Neuron (in vitro differentiated cells): ENCODE results near the gene HSD17B4.

Source experiments
- H2AFZ ChIP-seq: one replicate; pipeline ENCODE4 v1.6.1; 2013; ENCODE audit warnings: low read depth, mild to moderate bottlenecking, inconsistent platforms, low read length, moderate library complexity
- H3K27me3 ChIP-seq: one replicate; pipeline ENCODE4 v1.6.1; 2013; ENCODE audit warnings: low read length; ENCODE audit not compliant: insufficient read depth
- H3K36me3 ChIP-seq: one replicate; pipeline ENCODE4 v1.6.1; 2013; ENCODE audit warnings: low read length; ENCODE audit not compliant: insufficient read depth
- H3K4me1 ChIP-seq: one replicate; pipeline ENCODE4 v1.6.1; 2013; ENCODE audit warnings: low read length; ENCODE audit not compliant: insufficient read depth
- H3K4me3 ChIP-seq: 2 replicates; pipeline ENCODE4 v1.5.1; 2013; ENCODE audit warnings: mild to moderate bottlenecking, low read length, moderate library complexity
- H3K9me3 ChIP-seq: one replicate; pipeline ENCODE4 v1.6.1; 2013; ENCODE audit warnings: low read length

Gene HSD17B4

DNA sequence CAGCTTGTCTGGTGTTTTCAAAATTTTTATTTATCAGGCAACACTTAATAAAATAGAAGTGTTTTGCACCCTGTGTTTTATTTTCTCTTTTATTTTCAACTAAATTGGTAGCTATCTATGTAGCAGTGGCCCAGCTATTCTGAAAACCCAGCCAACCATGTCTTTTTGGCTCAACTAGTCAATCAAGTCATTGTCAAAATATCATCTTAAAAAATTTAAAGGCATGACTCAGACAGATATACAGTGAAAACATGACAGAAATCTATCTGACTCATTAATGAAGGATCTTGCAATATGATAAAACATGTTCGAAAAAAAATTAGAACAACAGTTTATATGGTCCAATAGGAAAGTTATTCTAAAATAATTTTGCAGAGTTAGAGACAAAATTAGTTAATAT, 75.1 kb downstream of the HSD17B4 start:
- Histone ChIP-seq H2AFZ (no peak overlapping the region), H3K27me3 (no peaks in the 10 kb centered on the region), H3K9me3 (no peaks in the 10 kb centered on the region), H3K4me3 (no peak overlapping the region), H3K36me3 (peaks cover 27% of the 10 kb centered on the region), H3K4me1 (no peaks in the 10 kb centered on the region)

DNA sequence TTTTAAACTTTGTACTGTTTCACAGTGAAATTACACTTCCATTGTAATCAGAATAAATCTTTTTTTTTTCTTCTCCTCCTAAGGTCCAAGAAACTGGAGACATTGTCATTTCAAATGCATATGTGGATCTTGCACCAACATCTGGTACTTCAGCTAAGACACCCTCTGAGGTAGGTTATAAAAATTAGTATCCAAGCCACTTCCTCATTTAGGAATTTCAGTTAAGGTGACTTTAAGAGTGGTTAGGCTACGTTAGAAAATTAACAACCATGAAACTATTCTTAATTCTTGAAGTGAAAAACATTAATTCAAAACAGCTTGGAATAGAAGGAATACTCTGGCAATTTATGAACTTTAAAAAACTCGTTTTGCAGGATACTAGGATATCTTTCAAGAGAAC, 77.5 kb downstream of the HSD17B4 start:
- no peaks in the 10 kb centered on the region for H3K27me3 ChIP-seq
- no peaks in the 10 kb centered on the region for H3K4me1 ChIP-seq
- H3K9me3 ChIP-seq = no peaks in the 10 kb centered on the region
- H3K4me3 ChIP-seq = no peak overlapping the region
- no peak overlapping the region for H2AFZ ChIP-seq
- peaks cover 27% of the 10 kb centered on the region for H3K36me3 ChIP-seq

DNA sequence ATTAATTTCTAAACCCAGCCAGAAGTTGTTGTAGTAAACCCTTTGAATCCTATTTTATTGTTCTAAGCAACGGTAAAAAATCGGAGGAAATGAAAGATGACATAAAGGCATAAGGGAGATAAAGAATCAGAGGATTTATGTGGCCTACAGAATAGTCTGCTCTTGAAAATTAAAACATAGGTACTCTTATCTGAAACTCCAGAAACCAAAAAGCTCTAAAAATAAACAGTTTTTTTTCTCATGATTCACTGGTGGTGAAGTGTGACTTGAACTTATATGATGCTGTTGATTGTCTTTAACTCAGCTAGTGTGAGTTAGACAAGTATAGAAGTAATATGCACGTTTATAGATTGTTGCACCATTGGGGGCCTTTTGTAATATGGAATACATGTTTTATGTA, 80.3 kb downstream of the HSD17B4 start:
- Histone ChIP-seq H2AFZ (no peak overlapping the region), H3K9me3 (no peaks in the 10 kb centered on the region), H3K27me3 (no peaks in the 10 kb centered on the region), H3K4me3 (no peak overlapping the region), H3K36me3 (peaks cover 16% of the 10 kb centered on the region), H3K4me1 (no peaks in the 10 kb centered on the region)

DNA sequence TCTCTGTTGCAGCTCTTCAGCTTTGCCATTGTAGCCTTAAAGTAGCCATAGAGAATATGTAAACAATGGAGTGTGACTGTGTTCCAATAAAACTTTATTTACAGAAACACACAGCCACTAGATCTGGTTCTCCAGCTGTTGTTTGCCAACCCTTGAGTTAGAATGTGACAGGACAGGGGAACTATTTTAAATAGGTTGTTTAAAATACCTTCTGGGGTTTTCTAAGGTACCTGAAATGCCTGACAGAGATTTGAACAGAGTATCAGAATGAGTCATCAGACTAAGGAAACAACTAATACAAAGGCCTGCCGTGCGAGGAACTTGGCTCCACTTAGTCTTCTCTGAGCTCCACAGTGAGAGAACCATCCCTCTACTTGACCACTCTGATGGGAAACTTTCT, 85.4 kb downstream of the HSD17B4 start:
- H3K9me3 ChIP-seq = no peaks in the 10 kb centered on the region
- H3K4me3 ChIP-seq = no peak overlapping the region
- peaks cover 18% of the 10 kb centered on the region for H3K36me3 ChIP-seq
- no peaks in the 10 kb centered on the region for H3K4me1 ChIP-seq
- H3K27me3 ChIP-seq = no peaks in the 10 kb centered on the region
- no peak overlapping the region for H2AFZ ChIP-seq

DNA sequence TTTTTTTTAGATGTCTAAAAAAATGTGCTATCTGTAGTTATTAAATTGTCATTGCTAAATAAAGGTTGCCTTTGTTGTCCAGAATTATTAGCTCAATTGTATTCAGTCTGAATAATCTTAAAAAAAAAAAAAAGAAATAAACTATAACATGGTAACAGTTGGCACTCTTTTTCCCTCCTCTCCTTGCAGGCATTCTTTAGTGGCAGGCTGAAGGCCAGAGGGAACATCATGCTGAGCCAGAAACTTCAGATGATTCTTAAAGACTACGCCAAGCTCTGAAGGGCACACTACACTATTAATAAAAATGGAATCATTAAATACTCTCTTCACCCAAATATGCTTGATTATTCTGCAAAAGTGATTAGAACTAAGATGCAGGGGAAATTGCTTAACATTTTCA, 89.4 kb downstream of the HSD17B4 start:
- no peaks in the 10 kb centered on the region for H3K27me3 ChIP-seq
- no peak overlapping the region for H3K4me3 ChIP-seq
- H3K36me3 ChIP-seq = peaks cover 15% of the 10 kb centered on the region
- no peaks in the 10 kb centered on the region for H3K4me1 ChIP-seq
- H2AFZ ChIP-seq = no peak overlapping the region
- no peaks in the 10 kb centered on the region for H3K9me3 ChIP-seq

DNA sequence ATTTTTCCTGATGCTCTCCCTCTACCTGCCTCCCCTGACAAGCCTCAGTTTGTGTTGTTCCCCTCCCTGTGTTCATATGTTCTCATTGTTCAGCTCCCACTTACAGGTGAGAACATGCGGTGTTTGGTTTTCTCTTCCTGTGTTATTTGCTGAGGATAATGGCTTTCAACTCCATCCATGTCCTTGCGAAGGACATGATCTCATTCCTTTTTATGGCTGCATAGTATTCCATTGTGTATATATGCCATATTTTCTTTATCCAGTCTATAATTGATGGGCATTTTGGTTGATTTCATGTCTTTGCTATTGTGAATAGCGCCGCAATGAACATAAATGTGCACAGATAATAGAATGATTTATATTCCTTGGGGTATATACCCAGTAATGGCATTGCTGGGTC, 99.5 kb downstream of the HSD17B4 start:
- Histone ChIP-seq H3K36me3 (no peaks in the 10 kb centered on the region), H3K4me1 (no peaks in the 10 kb centered on the region), H3K4me3 (no peak overlapping the region), H3K27me3 (no peaks in the 10 kb centered on the region), H2AFZ (no peak overlapping the region), H3K9me3 (no peaks in the 10 kb centered on the region)

DNA sequence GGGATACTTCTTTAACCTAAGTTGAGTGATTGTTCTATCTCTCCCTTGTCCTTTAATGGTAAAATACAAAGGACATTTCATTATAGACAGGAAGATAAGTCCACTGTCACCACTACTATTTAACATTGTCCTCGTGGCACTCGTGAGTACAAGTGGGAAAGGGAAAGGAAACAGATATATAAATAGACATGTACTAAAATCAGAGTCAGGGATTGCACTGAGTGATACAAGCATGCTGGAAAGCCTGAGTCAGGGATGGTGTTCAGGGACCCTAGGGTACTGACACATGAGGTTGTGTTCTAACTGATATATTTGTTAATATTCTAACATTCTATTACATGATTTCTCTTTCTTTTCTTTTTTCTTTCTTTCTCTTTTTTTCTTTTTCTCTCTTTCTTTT, 102.3 kb downstream of the HSD17B4 start:
- Histone ChIP-seq H3K4me3 (no peak overlapping the region), H3K9me3 (no peaks in the 10 kb centered on the region), H2AFZ (no peak overlapping the region), H3K27me3 (no peaks in the 10 kb centered on the region), H3K4me1 (no peaks in the 10 kb centered on the region), H3K36me3 (no peaks in the 10 kb centered on the region)

DNA sequence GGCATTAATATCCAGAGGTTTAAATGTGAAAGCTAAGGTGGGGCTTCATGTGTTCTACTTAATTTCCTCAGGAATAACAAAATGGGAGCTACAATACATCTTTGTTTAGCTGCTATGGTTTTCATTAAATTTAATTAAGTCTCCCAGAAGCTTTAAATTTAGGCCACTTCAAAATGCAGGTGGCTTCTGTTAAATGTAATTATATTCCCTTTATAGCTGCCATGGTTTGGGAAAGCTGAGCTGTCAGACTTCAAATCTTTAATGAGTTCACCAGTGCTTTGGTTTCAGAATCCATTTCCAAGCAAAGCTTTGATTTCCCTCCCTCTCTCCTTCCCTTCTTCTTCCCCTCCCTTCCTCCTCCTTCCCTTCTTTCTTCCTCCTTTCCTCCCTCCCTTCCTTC, 118.6 kb downstream of the HSD17B4 start:
- Histone ChIP-seq H3K4me1 (no peaks in the 10 kb centered on the region), H2AFZ (no peak overlapping the region), H3K36me3 (no peaks in the 10 kb centered on the region), H3K4me3 (no peak overlapping the region), H3K9me3 (no peaks in the 10 kb centered on the region), H3K27me3 (no peaks in the 10 kb centered on the region)

DNA sequence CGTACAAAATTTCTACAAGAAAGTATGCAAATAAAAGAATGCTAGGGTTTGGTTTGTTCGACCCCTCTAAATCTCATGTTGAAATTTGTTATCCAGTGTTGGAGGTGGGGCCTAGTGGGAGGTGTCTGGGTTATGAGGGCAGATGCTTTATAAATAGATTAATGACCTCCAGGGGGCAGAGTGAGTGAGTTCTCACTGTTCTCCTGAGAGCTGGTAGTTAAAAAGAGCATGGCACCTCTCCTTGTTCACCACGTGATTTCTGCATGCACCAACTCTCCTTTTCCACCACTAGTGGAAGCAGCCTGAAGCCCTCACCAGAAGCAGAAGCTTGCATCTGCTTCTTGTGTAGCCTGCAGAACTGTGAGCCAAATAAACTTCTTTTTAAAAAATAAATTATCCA, 126.6 kb downstream of the HSD17B4 start:
- Histone ChIP-seq H3K36me3 (no peaks in the 10 kb centered on the region), H3K9me3 (no peaks in the 10 kb centered on the region), H3K4me1 (no peaks in the 10 kb centered on the region), H3K4me3 (no peak overlapping the region), H3K27me3 (no peaks in the 10 kb centered on the region), H2AFZ (no peak overlapping the region)

DNA sequence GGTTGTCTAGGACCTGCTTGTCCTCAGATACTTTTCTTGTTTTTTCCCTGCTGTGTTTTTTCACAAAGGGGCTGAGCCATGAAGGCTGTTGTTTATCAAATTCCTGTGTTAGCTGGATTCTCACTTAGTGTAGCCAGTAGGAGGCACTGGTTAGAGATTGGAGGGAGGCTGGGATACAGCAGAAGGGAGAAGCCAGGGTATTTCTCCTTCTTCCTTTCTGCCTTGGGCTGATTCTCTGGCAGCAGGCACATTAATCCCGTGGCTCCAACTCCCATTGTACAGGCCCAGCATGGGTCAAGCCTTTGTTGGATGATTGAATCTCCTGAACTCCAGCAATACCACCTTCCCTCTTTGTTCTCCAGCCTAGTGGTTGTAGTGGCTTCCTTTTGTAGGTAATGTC, 130.7 kb downstream of the HSD17B4 start:
- Histone ChIP-seq H3K36me3 (no peaks in the 10 kb centered on the region), H2AFZ (no peak overlapping the region), H3K27me3 (no peaks in the 10 kb centered on the region), H3K4me3 (no peak overlapping the region), H3K9me3 (no peaks in the 10 kb centered on the region), H3K4me1 (no peaks in the 10 kb centered on the region)

DNA sequence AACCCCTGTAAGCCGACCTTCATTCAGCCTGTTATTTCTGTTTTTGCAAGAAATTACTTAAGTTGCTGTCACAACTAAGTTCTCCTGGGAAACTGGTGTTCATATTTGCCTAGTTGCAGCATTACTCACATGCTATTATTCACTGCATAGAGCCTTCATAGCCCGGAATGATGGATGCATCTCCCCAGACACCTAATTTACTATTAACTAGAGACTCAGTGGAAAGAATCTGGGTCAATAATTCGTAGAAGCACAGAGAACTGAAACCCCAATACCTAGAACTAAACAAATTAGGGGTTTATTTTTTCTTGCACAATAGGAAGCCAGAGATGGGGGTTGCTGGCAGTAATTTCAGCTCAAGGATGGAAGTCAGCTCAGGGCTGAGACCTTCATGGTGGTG, 131.4 kb downstream of the HSD17B4 start:
- Histone ChIP-seq H3K27me3 (no peaks in the 10 kb centered on the region), H2AFZ (no peak overlapping the region), H3K4me1 (no peaks in the 10 kb centered on the region), H3K36me3 (no peaks in the 10 kb centered on the region), H3K4me3 (no peak overlapping the region), H3K9me3 (no peaks in the 10 kb centered on the region)
